Hematopoietic multipotent progenitor cell treated with erythropoietin and hydrocortisone succinate and interleukin-3 and kit ligand, for 6 days (in vitro differentiated cells): Measurements from ENCODE around the gene ACTL10.

Source experiments
- DNase-seq: peaks from one replicate; pipeline ENCODE4 v3.0.0-alpha.2; 2015

ACTL10 gene

GRCh38 chr20:33664762-33665144 lies 2.0 kb upstream of the ACTL10 start:
- no peak for DNase-seq

- peak; percentile 55 for DNase-seq
These were observed 517 bp downstream of the ACTL10 start for GRCh38 chr20:33667245-33667675.

GRCh38 chr20:33667676-33668465 lies 1.1 kb downstream of the ACTL10 start:
- peak; percentile 89 for DNase-seq

GRCh38 chr20:33668466-33669155 lies 1.9 kb downstream of the ACTL10 start:
- DNase-seq, result no peak

GRCh38 chr20:33669224-33669623 lies 2.5 kb downstream of the ACTL10 start:
- no peak for DNase-seq

- no peak for DNase-seq
These were observed 3.3 kb downstream of the ACTL10 start for GRCh38 chr20:33669873-33670640.

- DNase-seq, result no peak
These were observed 4.2 kb downstream of the ACTL10 start for GRCh38 chr20:33670715-33671499.

GRCh38 chr20:33671573-33672288 lies 5.0 kb downstream of the ACTL10 start:
- DNase-seq, result no peak

- DNase-seq, result peak; percentile 34
These were observed 5.8 kb downstream of the ACTL10 start for GRCh38 chr20:33672426-33673113.

- DNase-seq, result no peak
These were observed 6.3 kb downstream of the ACTL10 start for GRCh38 chr20:33673114-33673409.

- DNase-seq, result peak; percentile 60
These were observed 6.9 kb downstream of the ACTL10 start for GRCh38 chr20:33673410-33674293.

- DNase-seq, result peak; percentile 80
These were observed 7.8 kb downstream of the ACTL10 start, which contains the start of gene NECAB3 for GRCh38 chr20:33674294-33675135. Gene NECAB3 (minus strand): TSS chr20:33674428. CDS start chr20:33674352, 76 bp downstream.

- no peak for DNase-seq
These were observed 8.6 kb downstream of the ACTL10 start for GRCh38 chr20:33675136-33675959.

GRCh38 chr20:33676121-33676520 lies 9.4 kb downstream of the ACTL10 start:
- DNase-seq, result no peak

GRCh38 chr20:33676652-33677645 lies 10.2 kb downstream of the ACTL10 start:
- DNase-seq, result no peak

- DNase-seq, result no peak
These were observed 11.4 kb downstream of the ACTL10 start for GRCh38 chr20:33677991-33678702.
